Measurements from ENCODE around the gene SPRTN. TPM values are rescaled to one million over a fixed set of nuclear protein-coding genes. Genes with fewer than 3 reads are reported as not detected.

SPRTN gene
- total RNA-seq, 1 donor from 2014 or later, result 10.2 TPM

Other genes starting within 250 kb of the SPRTN start
- 0.10 TPM for gene TRIM67, start 176.2 kb upstream of the SPRTN start, total RNA-seq
- gene GNPAT, start 97.1 kb upstream of the SPRTN start, total RNA-seq, result 35.4 TPM
- gene EXOC8, start 441 bp upstream of the SPRTN start, total RNA-seq, result 18.3 TPM
- gene EGLN1, start 84.0 kb downstream of the SPRTN start, total RNA-seq, result 45.3 TPM
- gene TSNAX, start 190.4 kb downstream of the SPRTN start, total RNA-seq, result 36.0 TPM